CD4-positive, alpha-beta T cell (primary cell): ENCODE data around the gene C6orf163. TPM values are rescaled to one million over a fixed set of nuclear protein-coding genes. Genes with fewer than 3 reads are reported as not detected.

Experiments
- ATAC-seq: fragments of 200-7000 bp; cut with Tn5 transposase; one replicate; pipeline ENCODE4 v1.10.0; 2022; ENCODE audit warnings: mild to moderate bottlenecking; ENCODE audit not compliant: poor library complexity
- CTCF ChIA-PET: fragments of 350-600 bp; sonication (Branson Sonifier 250); formaldehyde crosslinking; loops from one replicate; lab custom pipeline; 2021; ENCODE audit warnings: antibody characterized with exemption, inconsistent platforms; lab: Charles Lee
- POLR2A ChIA-PET: fragments of 350-600 bp; sonication (Branson Sonifier 250); formaldehyde crosslinking; loops from one replicate; lab custom pipeline; 2021; ENCODE audit warnings: antibody characterized with exemption, inconsistent platforms; lab: Charles Lee
- DNase-seq, 14 experiments: peaks; one replicate each; pipeline ENCODE4 v3.0.0-alpha.2; 2013 to 2020; ENCODE audit warnings: mixed read lengths in 2 of 14
- H3K27ac ChIP-seq, 2 donors: one replicate each; pipeline versions ENCODE4 v1.5.1 to v1.7.0; 2013; ENCODE audit warnings: low read length in 2 of 2, low read depth in 1 of 2, mild to moderate bottlenecking in 1 of 2
- H3K27me3 ChIP-seq, 2 experiments: 1 replicate in 1 of 2; 2 replicates in 1 of 2; pipeline versions ENCODE4 v1.6.1 to v1.7.0; 2013; ENCODE audit warnings: low read length in 2 of 2, control low read depth in 1 of 2, mild to moderate bottlenecking in 1 of 2, moderate library complexity in 1 of 2; ENCODE audit not compliant: insufficient read depth in 2 of 2, control insufficient read depth in 1 of 2
- H3K36me3 ChIP-seq: one replicate; pipeline ENCODE4 v1.6.1; 2013; ENCODE audit warnings: low read length, control low read depth; ENCODE audit not compliant: insufficient read depth
- H3K4me1 ChIP-seq: one replicate; pipeline ENCODE4 v1.6.1; 2013; ENCODE audit warnings: low read length, control low read depth; ENCODE audit not compliant: insufficient read depth
- H3K4me3 ChIP-seq: one replicate; pipeline ENCODE4 v1.5.1; 2013; ENCODE audit warnings: mild to moderate bottlenecking, low read length, moderate library complexity
- H3K9me3 ChIP-seq, 2 experiments: 1 replicate in 1 of 2; 2 replicates in 1 of 2; pipeline versions ENCODE4 v1.6.1 to v1.7.0; 2013; ENCODE audit warnings: low read length in 2 of 2, mild to moderate bottlenecking in 2 of 2, control low read depth in 1 of 2, moderate library complexity in 1 of 2; ENCODE audit not compliant: control insufficient read depth in 1 of 2, insufficient read depth in 1 of 2
- H3K27ac Mint-ChIP-seq: one replicate; pipeline ENCODE4 v1.8.0; 2020; ENCODE audit warnings: mixed read lengths
- H3K27me3 Mint-ChIP-seq: one replicate; pipeline ENCODE4 v1.8.0; 2021; ENCODE audit warnings: mixed read lengths
- H3K36me3 Mint-ChIP-seq: one replicate; pipeline ENCODE4 v1.8.0; 2021; ENCODE audit warnings: low read depth, mixed read lengths
- H3K4me1 Mint-ChIP-seq: one replicate; pipeline ENCODE4 v1.8.0; 2021; ENCODE audit warnings: low read depth, mixed read lengths
- H3K4me3 Mint-ChIP-seq: one replicate; pipeline ENCODE4 v1.8.0; 2020; ENCODE audit warnings: mild to moderate bottlenecking, mixed read lengths
- H3K9me3 Mint-ChIP-seq: one replicate; pipeline ENCODE4 v1.8.0; 2020; ENCODE audit warnings: mixed read lengths
- CTCF ChIP-seq: fragments of 200-600 bp; IDR thresholded peaks from one replicate; pipeline ENCODE4 v1.8.0; 2022; ENCODE audit warnings: antibody characterized with exemption, mild to moderate bottlenecking
- intact Hi-C, 2 experiments: fragments of 100-400 bp; cut with DNase I in 1 of 2; cut with micrococcal nuclease in 1 of 2; formaldehyde crosslinking; loops; one replicate each; pipeline versions ENCODE4 v1.15.1 to v1.9.0; 2023 to 2025; cut with DNase I, micrococcal nuclease
- total RNA-seq, 174 experiments: library from RNA in 2 of 174; stranded (reverse) in 2 of 174; gene quantifications; one replicate each; pipeline ENCODE4 v1.2.3 and lab custom pipeline; 2021 to 2026

Gene C6orf163
- total RNA-seq, 2 experiments from 2014 or later: 0.93 to 1.4 TPM

- no peak for TF ChIP-seq CTCF
- ChIA-PET POLR2A (no interaction called here), CTCF (no interaction called here)
- no peaks in the 10 kb centered on the region for H3K4me1 Mint-ChIP-seq
- no peaks in the 10 kb centered on the region for H3K27me3 Mint-ChIP-seq
- Histone ChIP-seq H3K36me3 (no peaks in the 10 kb centered on the region), H3K4me3 (no peak overlapping the region), H3K27ac (no peak overlapping the region), H3K27me3 (no peaks in the 10 kb centered on the region), H3K9me3 (no peaks in the 10 kb centered on the region), H3K4me1 (no peaks in the 10 kb centered on the region)
- DNase-seq (no peak), ATAC-seq (no peak)
- intact Hi-C loops: no loop called here
- H3K36me3 Mint-ChIP-seq: no peaks in the 10 kb centered on the region
- no peak overlapping the region for H3K27ac Mint-ChIP-seq
- no peaks in the 10 kb centered on the region for H3K9me3 Mint-ChIP-seq
- H3K4me3 Mint-ChIP-seq: no peak overlapping the region
Observed at GRCh38 chr6:87382861-87383260, 38.2 kb downstream of the C6orf163 start.

- H3K27me3 Mint-ChIP-seq: no peaks in the 10 kb centered on the region
- H3K4me3 ChIP-seq: no peak overlapping the region
- H3K27me3 ChIP-seq: no peaks in the 10 kb centered on the region
- TF ChIP-seq CTCF: no peak
- CTCF ChIA-PET: no interaction called here
- H3K4me1 Mint-ChIP-seq: no peaks in the 10 kb centered on the region
- no peaks in the 10 kb centered on the region for H3K9me3 Mint-ChIP-seq
- no peak overlapping the region for H3K27ac ChIP-seq
- no peaks in the 10 kb centered on the region for H3K4me1 ChIP-seq
- H3K4me3 Mint-ChIP-seq: no peak overlapping the region
- DNase-seq (no peak), ATAC-seq (no peak)
- no peaks in the 10 kb centered on the region for H3K9me3 ChIP-seq
- H3K27ac Mint-ChIP-seq: no peak overlapping the region
- POLR2A ChIA-PET: no interaction called here
- intact Hi-C loops: no loop called here
- no peaks in the 10 kb centered on the region for H3K36me3 ChIP-seq
- no peaks in the 10 kb centered on the region for H3K36me3 Mint-ChIP-seq
Observed at GRCh38 chr6:87384038-87384437, 39.4 kb downstream of the C6orf163 start.

- H3K27me3 ChIP-seq: no peaks in the 10 kb centered on the region
- no peaks in the 10 kb centered on the region for H3K9me3 ChIP-seq
- ChIA-PET CTCF (no interaction called here), POLR2A (no interaction called here)
- no peak overlapping the region for H3K27ac ChIP-seq
- H3K9me3 Mint-ChIP-seq: no peaks in the 10 kb centered on the region
- H3K27ac Mint-ChIP-seq: no peak overlapping the region
- no peaks in the 10 kb centered on the region for H3K27me3 Mint-ChIP-seq
- no peak overlapping the region for H3K4me3 Mint-ChIP-seq
- no peak for TF ChIP-seq CTCF
- no peak overlapping the region for H3K4me3 ChIP-seq
- no peaks in the 10 kb centered on the region for H3K36me3 Mint-ChIP-seq
- ATAC-seq (no peak), DNase-seq (no peak)
- H3K4me1 Mint-ChIP-seq: no peaks in the 10 kb centered on the region
- intact Hi-C loops: no loop called here
- no peaks in the 10 kb centered on the region for H3K36me3 ChIP-seq
- H3K4me1 ChIP-seq: no peaks in the 10 kb centered on the region
Observed at GRCh38 chr6:87384449-87384848, 39.8 kb downstream of the C6orf163 start.
